C4-2B (cell line): ENCODE measurements around the gene FAM72D.
"Not testable (repeated sequence)": the region's sequence is repeated elsewhere in the genome, so short reads cannot be mapped to it uniquely, and the experiment has no call there.

Experiments used
- CTCF ChIP-seq: fragments of 450-650 bp; conservative IDR thresholded peaks from 2 replicates; pipeline ENCODE4 v1.5.1; 2017; ENCODE audit warnings: mild to moderate bottlenecking
- ZFX ChIP-seq: fragments of 450-650 bp; IDR thresholded peaks from 2 replicates; pipeline ENCODE4 v1.6.1; 2017

DNA sequence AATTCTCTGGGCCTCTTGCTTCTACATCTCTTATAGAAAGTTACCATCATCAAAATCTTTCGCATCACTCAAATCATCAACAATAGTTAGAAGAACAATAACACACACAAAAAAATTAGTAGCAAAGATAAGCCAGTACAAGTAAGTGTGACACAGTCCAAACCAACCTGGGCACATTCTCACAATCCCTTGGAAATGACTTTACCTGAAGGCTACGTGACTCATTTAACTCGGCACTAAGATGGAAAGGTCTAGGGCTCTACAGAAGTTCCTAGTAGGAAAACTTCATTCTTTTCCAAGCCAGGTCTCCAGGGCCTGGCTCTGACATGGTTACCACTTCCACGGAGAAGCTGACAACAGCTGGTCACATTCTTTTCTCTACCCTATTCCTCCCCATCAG lies 42.3 kb upstream of the FAM72D start:
- not testable (repeated sequence) for TF ChIP-seq ZFX, CTCF
